H9 (cell line): ENCODE results near the gene CD164L2. TPM values are rescaled to one million over a fixed set of nuclear protein-coding genes. Genes with fewer than 3 reads are reported as not detected.

Source experiments
- DNase-seq: peaks from one replicate; pipeline ENCODE4 v3.0.0-alpha.2; 2017
- H2AFZ ChIP-seq: one replicate; pipeline ENCODE4 v1.6.1; 2013; ENCODE audit warnings: mild to moderate bottlenecking, low read length, control low read depth, moderate library complexity
- H2AK5ac ChIP-seq: 2 replicates; pipeline ENCODE4 v1.6.1; 2013; ENCODE audit warnings: low read length, control low read depth, mixed read lengths; ENCODE audit not compliant: insufficient read length
- H2BK120ac ChIP-seq: one replicate; pipeline ENCODE4 v1.6.1; 2013; ENCODE audit warnings: low read depth, mild to moderate bottlenecking, low read length, control low read depth, inconsistent platforms; ENCODE audit not compliant: poor library complexity, severe bottlenecking
- H2BK12ac ChIP-seq: 2 replicates; pipeline ENCODE4 v1.6.1; 2013; ENCODE audit warnings: low read length, control low read depth, mixed read lengths, low read depth; ENCODE audit not compliant: insufficient read length
- H2BK15ac ChIP-seq: 2 replicates; pipeline ENCODE4 v1.6.1; 2013; ENCODE audit warnings: low read depth, low read length, control low read depth
- H2BK20ac ChIP-seq: one replicate; pipeline ENCODE4 v1.6.1; 2013; ENCODE audit warnings: low read depth, mild to moderate bottlenecking, low read length, control low read depth, inconsistent platforms; ENCODE audit not compliant: poor library complexity, severe bottlenecking
- H2BK5ac ChIP-seq: 2 replicates; pipeline ENCODE4 v1.6.1; 2013; ENCODE audit warnings: low read length, control low read depth, mixed read lengths; ENCODE audit not compliant: insufficient read length
- H3K14ac ChIP-seq: 2 replicates; pipeline ENCODE4 v1.6.1; 2013; ENCODE audit warnings: low read length, control low read depth; ENCODE audit not compliant: insufficient read depth
- H3K18ac ChIP-seq: 2 replicates; pipeline ENCODE4 v1.6.1; 2013; ENCODE audit warnings: low read depth, mild to moderate bottlenecking, mixed read lengths, low read length, control low read depth; ENCODE audit not compliant: insufficient read length
- H3K23ac ChIP-seq: 2 replicates; pipeline ENCODE4 v1.6.1; 2013; ENCODE audit warnings: low read length, control low read depth, mixed read lengths, low read depth; ENCODE audit not compliant: insufficient read length
- H3K23me2 ChIP-seq: 2 replicates; pipeline ENCODE4 v1.6.1; 2013; ENCODE audit warnings: low read depth, mild to moderate bottlenecking, mixed read lengths, low read length, control low read depth; ENCODE audit not compliant: insufficient read length, poor library complexity, severe bottlenecking
- H3K27ac ChIP-seq: 2 replicates; pipeline ENCODE4 v1.5.1; 2013; ENCODE audit warnings: low read length, control low read depth, mixed read lengths, low read depth; ENCODE audit not compliant: insufficient read length
- H3K27me3 ChIP-seq: 2 replicates; pipeline ENCODE4 v1.6.1; 2013; ENCODE audit warnings: low read length, control low read depth, inconsistent platforms; ENCODE audit not compliant: insufficient read depth
- H3K4ac ChIP-seq: 2 replicates; pipeline ENCODE4 v1.6.1; 2013; ENCODE audit warnings: low read depth, mild to moderate bottlenecking, control low read depth, inconsistent platforms, low read length, moderate library complexity
- H3K4me1 ChIP-seq: 2 replicates; pipeline ENCODE4 v1.6.1; 2013; ENCODE audit warnings: low read length, control low read depth, inconsistent platforms; ENCODE audit not compliant: insufficient read depth
- H3K4me2 ChIP-seq: 2 replicates; pipeline ENCODE4 v1.6.1; 2013; ENCODE audit warnings: low read length, control low read depth, mixed read lengths; ENCODE audit not compliant: insufficient read length, insufficient read depth
- H3K56ac ChIP-seq: 2 replicates; pipeline ENCODE4 v1.6.1; 2013; ENCODE audit warnings: low read depth, mild to moderate bottlenecking, mixed read lengths, low read length, control low read depth; ENCODE audit not compliant: insufficient read length
- H3K79me1 ChIP-seq: 2 replicates; pipeline ENCODE4 v1.6.1; 2013; ENCODE audit warnings: low read depth, mild to moderate bottlenecking, moderate library complexity, low read length, control low read depth, inconsistent platforms; ENCODE audit not compliant: insufficient read depth, poor library complexity, severe bottlenecking
- H3K79me2 ChIP-seq: 2 replicates; pipeline ENCODE4 v1.6.1; 2013; ENCODE audit warnings: low read length, control low read depth, inconsistent platforms; ENCODE audit not compliant: insufficient read depth
- H3K9ac ChIP-seq: 2 replicates; pipeline ENCODE4 v1.6.1; 2013; ENCODE audit warnings: low read length, control low read depth, mixed read lengths; ENCODE audit not compliant: insufficient read length; ENCODE audit errors: extremely low read depth
- H3K9me3 ChIP-seq: one replicate; pipeline ENCODE4 v1.6.1; 2013; ENCODE audit warnings: low read depth, low read length, inconsistent platforms; ENCODE audit not compliant: control insufficient read depth
- H3T11ph ChIP-seq: one replicate; pipeline ENCODE4 v1.6.1; 2013; ENCODE audit warnings: mild to moderate bottlenecking, low read length, control low read depth, inconsistent platforms
- H4K20me1 ChIP-seq: one replicate; pipeline ENCODE4 v1.6.1; 2013; ENCODE audit not compliant: control insufficient read depth, insufficient read length, insufficient read depth
- H4K5ac ChIP-seq: 2 replicates; pipeline ENCODE4 v1.6.1; 2013; ENCODE audit warnings: low read depth, mild to moderate bottlenecking, mixed read lengths, low read length, control low read depth; ENCODE audit not compliant: insufficient read length
- H4K8ac ChIP-seq: replicated peaks from 2 replicates; pipeline ENCODE4 v1.6.1; 2013; ENCODE audit warnings: low read length, control low read depth, mixed read lengths, low read depth; ENCODE audit not compliant: insufficient read length
- H4K91ac ChIP-seq: 2 replicates; pipeline ENCODE4 v1.6.1; 2013; ENCODE audit warnings: low read depth, mild to moderate bottlenecking, moderate library complexity, mixed read lengths, low read length, control low read depth; ENCODE audit not compliant: insufficient read length
- H3K27ac Mint-ChIP-seq, 3 experiments: 2 replicates in 2 of 3; 3 replicates in 1 of 3; pipeline ENCODE4 v1.8.0; 2020 to 2021; ENCODE audit warnings: mixed read lengths in 3 of 3, mild to moderate bottlenecking in 1 of 3, moderate library complexity in 1 of 3
- H3K27me3 Mint-ChIP-seq: 2 replicates; pipeline ENCODE4 v1.8.0; 2021; ENCODE audit warnings: low read depth, mild to moderate bottlenecking, moderate library complexity, mixed read lengths
- H3K36me3 Mint-ChIP-seq, 3 experiments: 2 replicates in 2 of 3; 3 replicates in 1 of 3; pipeline ENCODE4 v1.8.0; 2020 to 2021; ENCODE audit warnings: low read depth in 3 of 3, mixed read lengths in 3 of 3; ENCODE audit not compliant: insufficient read depth in 1 of 3
- H3K4me1 Mint-ChIP-seq, 2 experiments: 2 replicates each; pipeline ENCODE4 v1.8.0; 2020; ENCODE audit warnings: mixed read lengths in 2 of 2
- H3K4me3 Mint-ChIP-seq, 2 experiments: 2 replicates in 1 of 2; 3 replicates in 1 of 2; pipeline ENCODE4 v1.8.0; 2020 to 2021; ENCODE audit warnings: mild to moderate bottlenecking in 2 of 2, mixed read lengths in 2 of 2, moderate library complexity in 1 of 2
- H3K9me3 Mint-ChIP-seq, 2 experiments: 2 replicates in 1 of 2; 3 replicates in 1 of 2; pipeline ENCODE4 v1.8.0; 2020; ENCODE audit warnings: mild to moderate bottlenecking in 2 of 2, mixed read lengths in 2 of 2, moderate library complexity in 1 of 2
- CTCF ChIP-seq: fragments of 200-600 bp; sonication (generic); conservative IDR thresholded peaks from 3 replicates; pipeline ENCODE4 v1.8.0; 2021; ENCODE audit warnings: antibody characterized with exemption, mild to moderate bottlenecking
- WGBS: extraction: QIAGEN DNeasy Blood & Tissue Kit; methylation state at CpG from one replicate; pipeline ENCODE4 v1.1.7; 2013; ENCODE audit warnings: missing lambda C conversion rate, low lambda C conversion rate, mixed read lengths; ENCODE audit not compliant: insufficient read length; ENCODE audit errors: extremely low coverage; 5-methylcytosine and 5-hydroxymethylcytosine counted together
- total RNA-seq: library from RNA; stranded (reverse); gene quantifications from 2 replicates; pipeline ENCODE4 v1.2.1, GENCODE V29; 2021

CD164L2 gene
- total RNA-seq, 1 experiment from 2014 or later, result 1.2 TPM

- no peak overlapping the region for H4K8ac ChIP-seq
- no peak overlapping the region for H2BK12ac ChIP-seq
- H2BK5ac ChIP-seq, result no peak overlapping the region
- Mint-ChIP-seq H3K4me1 (peaks cover 17 to 33% of the 10 kb centered on the region in 2 experiments), H3K36me3 (peaks cover 0 to 13% (median 3%) of the 10 kb centered on the region in 3 experiments; a peak in 4 of 7 replicates), H3K27ac (no peak overlapping the region), H3K9me3 (no peaks in the 10 kb centered on the region; a peak in 1 of 5 replicates), H3K4me3 (no peak overlapping the region), H3K27me3 (peaks cover 50% of the 10 kb centered on the region)
- H2BK15ac ChIP-seq, result no peak overlapping the region
- H3T11ph ChIP-seq, result no peak overlapping the region
- H3K14ac ChIP-seq, result no peak overlapping the region
- no peak overlapping the region for H4K91ac ChIP-seq
- H3K4ac ChIP-seq, result no peak overlapping the region
- H3K18ac ChIP-seq, result no peak overlapping the region
- no peak for DNase-seq
- H3K79me2 ChIP-seq, result no peaks in the 10 kb centered on the region
- H3K4me1 ChIP-seq, result peaks cover 3% of the 10 kb centered on the region; the same call in 1 of the 2 replicates
- no peak for TF ChIP-seq CTCF
- H3K9ac ChIP-seq, result no peak overlapping the region
- peaks cover 16% of the 10 kb centered on the region for H3K23me2 ChIP-seq
- H2BK120ac ChIP-seq, result no peak overlapping the region
- no peak overlapping the region for H3K56ac ChIP-seq
- H2BK20ac ChIP-seq, result no peak overlapping the region
- no peaks in the 10 kb centered on the region for H3K79me1 ChIP-seq
- no peak overlapping the region for H2AFZ ChIP-seq
- H3K27me3 ChIP-seq, result peaks cover 15% of the 10 kb centered on the region; the same call in 1 of the 2 replicates
- no peak overlapping the region for H3K4me2 ChIP-seq
- no peaks in the 10 kb centered on the region for H3K9me3 ChIP-seq
- peaks cover 4% of the 10 kb centered on the region for H4K20me1 ChIP-seq
- no peak overlapping the region for H3K23ac ChIP-seq
- H4K5ac ChIP-seq, result no peak overlapping the region
- H3K27ac ChIP-seq, result no peak overlapping the region
- no peak overlapping the region for H2AK5ac ChIP-seq
- no CpG with 5 or more reads among the region's 13 CpGs for WGBS
These were observed 26.9 kb downstream of the CD164L2 start for GRCh38 chr1:27356277-27356618.
